Esophagus squamous epithelium (tissue), 4 donors: ENCODE data around the gene SLC25A45.

Source experiments
- CTCF ChIP-seq, 6 experiments: fragments of 450-650 bp in 4 of 6; fragments of 200-600 bp in 2 of 6; sonication (generic) in 2 of 6; IDR thresholded peaks; one replicate each; pipeline ENCODE4 v1.5.1; 2016 to 2019; ENCODE audit warnings: antibody characterized with exemption in 6 of 6, mild to moderate bottlenecking in 4 of 6, moderate library complexity in 4 of 6
- POLR2A ChIP-seq, 4 donors: fragments of 450-650 bp; IDR thresholded peaks; one replicate each; pipeline ENCODE4 v1.6.1; 2017; ENCODE audit warnings: antibody characterized with exemption in 4 of 4, mild to moderate bottlenecking in 4 of 4, moderate library complexity in 3 of 4

- no peak for TF ChIP-seq CTCF (IDR thresholded peaks at IDR 0.05)
- no peak for TF ChIP-seq POLR2A (IDR thresholded peaks at IDR 0.05)
Observed at GRCh38 chr11:65415499-65416340, 33.3 kb upstream of the SLC25A45 start.
